ENCODE measurements around the gene OR52W1.

OR52W1 gene

GRCh38 chr11:6240139-6240538 lies 41.1 kb downstream of the OR52W1 start:
- no peak overlapping the region for H3K4me2 ChIP-seq (ENCODE audit: insufficient read depth, low read length)
- no peak overlapping the region for H2AFZ ChIP-seq (ENCODE audit: low read depth, low read length)
- H3K27me3 ChIP-seq (ENCODE audit: insufficient read depth, low read length, poor library complexity): peaks cover 4% of the 10 kb centered on the region
- DNase-seq (no peak), ATAC-seq (ENCODE audit: insufficient read depth, low read depth) (no peak)
- no peaks in the 10 kb centered on the region for H3K36me3 ChIP-seq (ENCODE audit: insufficient read depth, low read length)
- no peak overlapping the region for H3K27ac ChIP-seq (ENCODE audit: low read length)
- peaks cover 5% of the 10 kb centered on the region for H3K4me1 ChIP-seq (ENCODE audit: insufficient read depth, low read length)
- TF ChIP-seq EZH2 (IDR thresholded peaks at IDR 0.05; ENCODE audit: borderline replicate concordance, low read depth, low read length, severe bottlenecking): no peak
- TF ChIP-seq CTCF (IDR thresholded peaks at IDR 0.05; ENCODE audit: borderline replicate concordance, extremely low read depth, low read length, poor library complexity, severe bottlenecking): no peak
- H3K4me3 ChIP-seq (ENCODE audit: low read depth in 1 of 2, low read length in 2 of 2): no peak overlapping the region
- H3K79me2 ChIP-seq (ENCODE audit: insufficient read depth, low read length): no peaks in the 10 kb centered on the region
- H3K9ac ChIP-seq (ENCODE audit: low read depth, low read length): no peak overlapping the region
- no peaks in the 10 kb centered on the region for H4K20me1 ChIP-seq (ENCODE audit: insufficient read depth, low read length)
- H3K9me3 ChIP-seq (ENCODE audit: insufficient read depth, low read length, severe bottlenecking): no peaks in the 10 kb centered on the region

GRCh38 chr11:6240781-6241180 lies 41.8 kb downstream of the OR52W1 start:
- no peak for TF ChIP-seq EZH2 (IDR thresholded peaks at IDR 0.05; ENCODE audit: borderline replicate concordance, low read depth, low read length, severe bottlenecking)
- TF ChIP-seq CTCF (IDR thresholded peaks at IDR 0.05; ENCODE audit: borderline replicate concordance, extremely low read depth, low read length, poor library complexity, severe bottlenecking): no peak
- Histone ChIP-seq H3K79me2 (ENCODE audit: insufficient read depth, low read length) (no peaks in the 10 kb centered on the region), H3K9me3 (ENCODE audit: insufficient read depth, low read length, severe bottlenecking) (no peaks in the 10 kb centered on the region), H3K4me2 (ENCODE audit: insufficient read depth, low read length) (no peak overlapping the region), H3K4me3 (ENCODE audit: low read depth in 1 of 2, low read length in 2 of 2) (no peak overlapping the region), H3K27me3 (ENCODE audit: insufficient read depth, low read length, poor library complexity) (peaks cover 4% of the 10 kb centered on the region), H2AFZ (ENCODE audit: low read depth, low read length) (no peak overlapping the region), H3K36me3 (ENCODE audit: insufficient read depth, low read length) (no peaks in the 10 kb centered on the region), H3K4me1 (ENCODE audit: insufficient read depth, low read length) (no peaks in the 10 kb centered on the region), H3K27ac (ENCODE audit: low read length) (no peak overlapping the region), H4K20me1 (ENCODE audit: insufficient read depth, low read length) (no peaks in the 10 kb centered on the region), H3K9ac (ENCODE audit: low read depth, low read length) (no peak overlapping the region)
- ATAC-seq (ENCODE audit: insufficient read depth, low read depth): no peak
- no peak for DNase-seq

- H3K79me2 ChIP-seq (ENCODE audit: insufficient read depth, low read length): no peaks in the 10 kb centered on the region
- no peak overlapping the region for H2AFZ ChIP-seq (ENCODE audit: low read depth, low read length)
- no peak for ATAC-seq (ENCODE audit: insufficient read depth, low read depth)
- DNase-seq: no peak
- peaks cover 8% of the 10 kb centered on the region for H3K27me3 ChIP-seq (ENCODE audit: insufficient read depth, low read length, poor library complexity)
- H3K4me2 ChIP-seq (ENCODE audit: insufficient read depth, low read length): no peak overlapping the region
- H3K9ac ChIP-seq (ENCODE audit: low read depth, low read length): no peak overlapping the region
- no peak overlapping the region for H3K27ac ChIP-seq (ENCODE audit: low read length)
- H3K4me3 ChIP-seq (ENCODE audit: low read depth in 1 of 2, low read length in 2 of 2): no peak overlapping the region
- H3K36me3 ChIP-seq (ENCODE audit: insufficient read depth, low read length): no peaks in the 10 kb centered on the region
- no peaks in the 10 kb centered on the region for H3K9me3 ChIP-seq (ENCODE audit: insufficient read depth, low read length, severe bottlenecking)
- H3K4me1 ChIP-seq (ENCODE audit: insufficient read depth, low read length): no peaks in the 10 kb centered on the region
- no peaks in the 10 kb centered on the region for H4K20me1 ChIP-seq (ENCODE audit: insufficient read depth, low read length)
- TF ChIP-seq CTCF (IDR thresholded peaks at IDR 0.05; ENCODE audit: borderline replicate concordance, extremely low read depth, low read length, poor library complexity, severe bottlenecking) (no peak), EZH2 (IDR thresholded peaks at IDR 0.05; ENCODE audit: borderline replicate concordance, low read depth, low read length, severe bottlenecking) (no peak)
Observed at GRCh38 chr11:6241316-6241715, 42.3 kb downstream of the OR52W1 start.

GRCh38 chr11:6245536-6245935 lies 46.5 kb downstream of the OR52W1 start:
- Histone ChIP-seq H3K79me2 (ENCODE audit: insufficient read depth, low read length) (no peaks in the 10 kb centered on the region), H3K4me1 (ENCODE audit: insufficient read depth, low read length) (no peaks in the 10 kb centered on the region), H3K27me3 (ENCODE audit: insufficient read depth, low read length, poor library complexity) (peaks cover 4% of the 10 kb centered on the region), H3K27ac (ENCODE audit: low read length) (no peak overlapping the region), H3K9me3 (ENCODE audit: insufficient read depth, low read length, severe bottlenecking) (no peaks in the 10 kb centered on the region), H3K9ac (ENCODE audit: low read depth, low read length) (no peak overlapping the region), H2AFZ (ENCODE audit: low read depth, low read length) (no peak overlapping the region), H4K20me1 (ENCODE audit: insufficient read depth, low read length) (no peaks in the 10 kb centered on the region), H3K4me2 (ENCODE audit: insufficient read depth, low read length) (no peak overlapping the region), H3K36me3 (ENCODE audit: insufficient read depth, low read length) (no peaks in the 10 kb centered on the region), H3K4me3 (ENCODE audit: low read depth in 1 of 2, low read length in 2 of 2) (no peak overlapping the region)
- ATAC-seq (ENCODE audit: insufficient read depth, low read depth) (no peak), DNase-seq (no peak)
- TF ChIP-seq EZH2 (IDR thresholded peaks at IDR 0.05; ENCODE audit: borderline replicate concordance, low read depth, low read length, severe bottlenecking): no peak
- no peak for TF ChIP-seq CTCF (IDR thresholded peaks at IDR 0.05; ENCODE audit: borderline replicate concordance, extremely low read depth, low read length, poor library complexity, severe bottlenecking)
